Activated T-cell treated with anti-CD3 and anti-CD28 coated beads, Interleukin-2, amount 50 U/mL, for 1 hour (primary cell): ENCODE data around the gene IL22RA1.

Source experiments
- DNase-seq: peaks from one replicate; pipeline ENCODE4 v3.0.0-alpha.2; 2020

The IL22RA1 gene

GRCh38 chr1:24134376-24134775 is 8.6 kb downstream of the IL22RA1 start:
- no peak for DNase-seq

GRCh38 chr1:24133819-24134218 is 9.1 kb downstream of the IL22RA1 start:
- no peak for DNase-seq

DNA sequence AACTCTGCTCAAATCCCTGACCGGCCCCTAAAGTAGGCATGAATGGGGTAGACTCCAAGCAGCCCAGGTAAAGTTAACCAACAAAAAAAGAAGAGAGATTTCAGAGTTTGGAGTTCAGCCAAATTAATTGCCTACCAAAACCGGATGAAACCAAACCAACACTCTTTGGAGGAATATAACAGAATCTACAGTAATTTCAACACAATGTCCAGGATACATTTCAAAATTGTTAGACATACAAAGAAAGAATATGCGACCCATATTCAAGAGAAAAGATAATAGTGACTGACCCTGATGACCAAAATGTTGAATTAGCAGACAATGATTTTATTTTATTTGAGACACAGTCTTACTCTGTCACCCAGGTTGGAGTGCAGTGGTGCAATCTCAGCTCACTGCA is 12.6 kb downstream of the IL22RA1 start:
- DNase-seq = no peak

DNA sequence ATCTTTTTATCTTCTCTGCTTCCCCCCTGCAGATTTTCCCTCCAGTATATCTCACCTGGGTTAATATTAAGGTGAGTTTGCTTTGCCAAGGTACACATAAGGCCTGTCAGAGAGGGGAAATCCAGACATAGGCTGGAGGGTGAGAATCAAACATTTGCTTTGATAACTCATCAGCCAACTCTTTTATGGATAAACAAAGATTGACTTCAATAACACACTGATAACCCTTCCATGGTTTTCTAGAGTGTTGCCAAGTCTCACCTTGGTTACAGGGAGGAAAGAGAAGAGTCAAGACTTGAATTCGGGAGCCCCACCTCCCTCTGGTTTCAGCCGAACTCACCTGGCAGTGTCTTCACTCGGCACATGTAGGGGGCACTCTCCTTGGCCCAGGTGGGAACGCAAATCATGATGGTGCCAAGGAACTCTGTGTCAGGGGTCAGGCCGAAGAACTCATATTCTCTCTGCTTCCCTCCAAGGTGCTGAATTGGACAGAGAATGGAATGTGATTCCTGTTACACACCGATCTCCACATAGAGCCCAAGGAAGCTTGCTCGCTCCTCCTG is 15.1 kb downstream of the IL22RA1 start:
- no peak for DNase-seq

- DNase-seq = no peak
Observed at GRCh38 chr1:24127134-24127800, 15.7 kb downstream of the IL22RA1 start.

GRCh38 chr1:24126672-24127023 is 16.3 kb downstream of the IL22RA1 start:
- no peak for DNase-seq

- no peak for DNase-seq
Observed at GRCh38 chr1:24126018-24126671, 16.8 kb downstream of the IL22RA1 start.

DNA sequence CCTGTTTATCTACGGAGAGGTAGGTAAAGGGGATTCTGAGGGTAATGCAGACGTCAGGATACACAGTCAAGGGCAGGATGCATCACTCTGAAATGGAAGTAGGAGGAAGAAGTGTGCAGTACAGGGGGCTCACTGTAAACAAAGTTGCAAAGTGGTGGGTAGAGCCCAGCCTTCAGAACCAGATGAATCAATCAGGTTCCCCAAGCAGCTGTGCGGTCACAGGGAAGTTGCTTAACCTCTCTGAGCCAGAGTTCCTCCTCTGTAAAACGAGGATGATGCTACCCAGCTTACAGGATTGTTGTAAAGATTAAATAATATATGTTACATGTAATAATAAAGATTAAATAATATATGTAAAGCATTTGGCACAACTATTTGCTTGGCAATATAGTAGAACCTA is 17.5 kb downstream of the IL22RA1 start:
- DNase-seq = no peak

DNA sequence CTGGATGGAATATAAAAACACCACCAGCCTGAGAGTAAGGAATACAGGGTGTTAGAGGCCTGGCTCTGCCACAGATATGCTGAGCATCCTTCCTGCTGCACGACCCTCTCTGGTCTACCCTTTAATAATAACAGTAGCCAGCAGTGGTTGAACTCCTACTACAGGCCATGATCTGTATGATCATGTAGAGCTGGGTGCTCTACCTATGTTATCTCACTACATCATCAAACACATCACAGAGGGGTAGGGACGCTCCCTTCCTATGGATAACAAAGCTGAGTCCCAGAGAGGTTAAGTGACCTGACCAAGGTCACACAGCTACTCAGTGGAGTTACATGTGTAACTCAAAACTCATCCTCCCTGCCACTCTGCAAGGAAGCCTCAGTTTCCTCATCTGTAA is 18.0 kb downstream of the IL22RA1 start:
- DNase-seq = no peak

DNA sequence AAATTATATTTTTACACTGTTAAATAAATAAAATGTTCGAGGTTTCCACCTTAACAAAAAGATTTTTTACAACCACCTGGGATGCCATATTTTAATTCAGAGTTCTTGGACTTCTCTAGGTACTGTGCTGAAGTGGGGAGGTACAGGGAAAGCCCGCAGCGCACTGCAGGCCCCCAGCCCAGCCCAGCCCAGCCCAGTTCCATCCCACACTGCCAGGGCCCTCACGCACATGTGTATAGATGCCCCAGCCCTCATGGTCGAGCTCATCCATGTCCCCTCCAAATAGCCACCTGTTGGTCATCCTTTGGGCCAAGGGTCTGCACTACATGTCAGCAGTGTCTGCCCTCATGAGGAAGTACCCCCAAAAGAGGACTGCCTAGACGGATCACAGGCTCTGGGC is 19.3 kb downstream of the IL22RA1 start:
- DNase-seq = no peak

- DNase-seq = no peak
Observed at GRCh38 chr1:24122776-24123175, 20.2 kb downstream of the IL22RA1 start.

DNA sequence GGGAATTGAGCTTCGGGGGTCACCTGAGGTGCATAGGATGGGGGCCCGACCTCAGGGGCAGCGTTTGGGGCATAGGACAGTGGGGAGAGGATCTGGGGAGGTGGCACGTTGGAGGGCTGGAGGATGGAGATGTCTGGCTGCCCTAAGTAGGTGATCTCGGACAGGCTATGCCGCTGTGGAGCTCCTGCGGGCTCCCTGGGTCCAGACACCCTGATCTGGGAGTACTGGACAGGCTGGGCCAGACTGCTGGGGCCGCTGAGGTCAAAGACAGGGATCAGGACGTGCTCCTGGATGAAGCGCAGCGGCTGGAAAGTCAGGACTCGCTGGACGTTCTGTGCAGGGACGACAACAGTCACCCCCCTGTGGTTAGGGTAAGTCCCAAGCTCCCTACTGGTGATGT is 21.5 kb downstream of the IL22RA1 start:
- DNase-seq = no peak

GRCh38 chr1:24120965-24121364 is 22.0 kb downstream of the IL22RA1 start:
- no peak for DNase-seq

DNA sequence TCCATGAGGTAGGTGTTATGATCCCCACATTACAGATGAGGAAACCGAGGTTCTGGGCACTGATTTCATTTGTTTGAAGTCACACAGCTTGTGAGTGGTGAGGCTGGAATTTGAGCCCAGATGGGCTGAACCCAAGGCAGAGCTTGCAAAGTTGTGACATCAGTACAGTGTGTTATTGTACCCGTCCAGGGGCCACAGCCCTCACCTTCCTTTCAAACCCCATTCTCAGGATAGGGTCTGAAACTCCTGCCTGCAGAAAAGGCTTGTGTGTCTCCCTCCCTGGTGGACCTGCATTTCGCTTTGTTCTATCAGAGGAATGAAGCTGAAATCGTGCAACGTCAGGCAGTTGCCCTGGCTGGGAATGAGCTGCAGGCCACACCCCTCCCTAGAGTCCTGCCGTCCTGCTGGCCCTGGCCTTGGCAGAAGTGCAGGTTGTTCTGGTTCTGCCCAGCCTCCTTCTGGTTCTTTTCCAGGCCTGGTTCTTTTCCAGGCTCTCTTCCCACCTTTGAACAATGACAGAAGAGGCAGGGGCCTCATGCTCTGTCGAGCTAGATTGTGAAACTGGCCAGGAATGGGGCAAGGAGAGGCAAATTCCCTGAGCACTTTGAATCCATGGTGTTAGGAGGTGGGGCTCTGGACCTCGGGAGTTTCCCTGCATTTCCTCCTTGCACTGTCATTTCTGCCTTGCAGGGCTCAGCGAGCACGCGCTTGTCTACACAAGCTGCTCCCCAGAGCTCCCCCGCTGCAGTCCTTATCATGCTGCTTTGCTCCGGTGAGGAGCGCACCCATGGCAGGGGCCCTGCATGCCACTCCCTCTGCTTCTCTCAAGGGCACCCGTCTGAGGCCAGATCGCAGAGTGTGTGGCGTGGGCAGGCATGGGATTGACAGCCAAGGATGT is 22.8 kb downstream of the IL22RA1 start:
- no peak for DNase-seq

GRCh38 chr1:24119489-24119858 is 23.5 kb downstream of the IL22RA1 start:
- no peak for DNase-seq

GRCh38 chr1:24118410-24119242 is 24.3 kb downstream of the IL22RA1 start:
- no peak for DNase-seq

DNA sequence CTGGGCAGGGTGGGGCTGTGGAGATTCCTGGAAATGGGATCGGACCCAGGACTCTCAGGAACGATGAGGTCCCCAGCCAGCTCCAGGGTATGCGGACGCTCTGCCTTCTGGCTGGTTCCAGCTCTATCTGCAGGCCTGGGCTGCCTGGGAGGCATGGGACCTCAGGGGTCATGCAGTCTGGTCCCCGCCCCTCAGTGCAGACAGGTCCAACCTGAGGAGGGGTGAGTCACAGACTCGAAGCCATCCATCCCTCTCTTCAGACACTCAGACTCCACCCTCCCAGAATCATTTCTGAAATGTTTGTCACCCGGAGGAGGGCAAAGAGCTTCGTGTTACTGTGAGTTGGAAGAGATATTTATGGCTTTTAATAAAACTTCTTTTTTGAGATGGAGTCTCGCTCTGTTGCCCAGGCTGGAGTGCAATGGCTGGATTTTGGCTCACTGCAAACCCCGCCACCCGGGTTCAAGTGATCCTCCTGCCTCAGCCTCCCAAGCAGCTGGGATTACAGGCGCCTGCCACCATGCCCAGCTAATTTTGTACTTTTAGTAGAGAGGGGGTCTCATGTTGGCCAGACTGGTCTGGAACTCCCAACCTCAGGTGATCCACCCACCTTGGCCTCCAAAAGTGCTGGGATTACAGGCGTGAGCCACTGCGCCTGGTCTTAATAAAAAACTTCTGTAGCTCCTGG is 25.1 kb downstream of the IL22RA1 start:
- DNase-seq = no peak

- no peak for DNase-seq
Observed at GRCh38 chr1:24117132-24117531, 25.8 kb downstream of the IL22RA1 start.

DNA sequence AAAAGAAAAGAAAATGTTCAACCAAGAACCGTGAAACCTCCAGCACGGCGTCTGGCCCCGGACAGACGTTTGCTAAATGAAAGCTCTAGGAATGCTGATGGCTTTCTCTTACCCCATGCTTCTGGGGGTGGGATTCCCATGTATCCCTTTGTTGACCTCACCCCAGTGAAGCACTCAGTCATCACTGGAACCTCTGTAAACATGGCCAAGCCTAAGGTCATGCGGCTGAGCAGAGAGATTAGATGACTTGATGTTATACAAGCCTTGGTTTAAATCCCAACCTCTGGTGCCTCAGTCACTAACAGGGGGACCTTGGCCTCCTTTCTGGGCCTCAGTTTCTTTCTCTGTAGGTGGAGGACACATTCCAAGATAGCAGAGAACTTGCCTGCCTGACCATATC is 28.2 kb downstream of the IL22RA1 start:
- no peak for DNase-seq

GRCh38 chr1:24113641-24114033 is 29.3 kb downstream of the IL22RA1 start:
- no peak for DNase-seq

GRCh38 chr1:24111996-24112779 is 30.8 kb downstream of the IL22RA1 start, which contains the start of gene MYOM3:
TSS of gene MYOM3 (minus strand) at chr1:24112135. CDS start at chr1:24108636, 3,499 bp downstream.
- peak; percentile 27 for DNase-seq
